Body of pancreas (tissue), 4 donors: ENCODE data around the gene AKT3.

Source experiments
- CTCF ChIP-seq, 7 experiments: fragments of 450-650 bp in 4 of 7; fragments of 200-600 bp in 3 of 7; sonication (generic) in 3 of 7; IDR thresholded peaks; one replicate each; pipeline ENCODE4 v1.5.1; 2016 to 2019; ENCODE audit warnings: antibody characterized with exemption in 7 of 7
- POLR2A ChIP-seq, 3 donors: fragments of 450-650 bp; IDR thresholded peaks; one replicate each; pipeline ENCODE4 v1.6.1; 2016; ENCODE audit warnings: antibody characterized with exemption in 3 of 3, mild to moderate bottlenecking in 2 of 3

DNA sequence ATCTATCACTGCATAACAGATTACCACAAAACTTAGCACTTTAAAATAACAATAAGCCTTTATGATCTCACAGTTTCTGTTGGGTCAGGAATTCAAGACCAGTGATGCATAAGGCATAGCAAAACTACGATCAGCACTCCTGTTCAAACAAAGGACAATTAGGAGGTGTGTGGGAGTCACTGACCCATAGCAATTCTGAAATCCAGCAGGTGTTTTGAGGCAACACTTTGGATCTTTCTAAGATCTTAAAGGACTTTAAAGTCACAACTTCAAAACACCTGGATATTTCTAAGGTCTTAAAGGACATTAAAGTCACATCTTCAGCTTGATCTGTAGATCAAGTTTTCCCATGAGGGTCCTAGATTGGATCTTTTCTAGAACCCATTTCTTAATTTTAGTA lies 35.3 kb downstream of the AKT3 start:
- TF ChIP-seq CTCF (IDR thresholded peaks at IDR 0.05), result no peak
- no peak for TF ChIP-seq POLR2A (IDR thresholded peaks at IDR 0.05)
